Brain microvascular endothelial cell (primary cell): ENCODE measurements around the gene EIF4ENIF1.

Source experiments
- DNase-seq: peaks from one replicate; pipeline ENCODE4 v3.0.0-alpha.2; 2020
- H3K27ac ChIP-seq: fragments of 250-450 bp; sonication (Bioruptor Pico); 2 replicates; pipeline ENCODE4 v1.5.1; 2020; ENCODE audit warnings: mild to moderate bottlenecking, moderate library complexity
- H3K27me3 ChIP-seq: fragments of 250-450 bp; sonication (Bioruptor Pico); replicated peaks from 2 replicates; pipeline ENCODE4 v1.5.1; 2020; ENCODE audit warnings: mild to moderate bottlenecking
- H3K36me3 ChIP-seq: fragments of 250-450 bp; sonication (Bioruptor Pico); replicated peaks from 2 replicates; pipeline ENCODE4 v1.5.1; 2020; ENCODE audit warnings: mild to moderate bottlenecking
- H3K4me3 ChIP-seq: 2 replicates; pipeline ENCODE4 v1.5.1; 2011; ENCODE audit warnings: low read depth, mild to moderate bottlenecking, control low read depth, low read length, moderate library complexity
- in situ Hi-C: cut with HindIII; loops from 2 replicates; pipeline ENCODE4 v1.10.0; 2017; ENCODE audit warnings: low sequenced_read_pairs, low pct_ligation_motif_present
- TF ChIP-seq, protein P1 (sequence below): IDR thresholded peaks from 2 replicates; pipeline ENCODE4 v1.5.1; 2011; ENCODE audit warnings: low read depth, mild to moderate bottlenecking, moderate library complexity, low read length, control low read depth, inconsistent platforms; ENCODE audit errors: missing control alignments

Gene EIF4ENIF1

DNA sequence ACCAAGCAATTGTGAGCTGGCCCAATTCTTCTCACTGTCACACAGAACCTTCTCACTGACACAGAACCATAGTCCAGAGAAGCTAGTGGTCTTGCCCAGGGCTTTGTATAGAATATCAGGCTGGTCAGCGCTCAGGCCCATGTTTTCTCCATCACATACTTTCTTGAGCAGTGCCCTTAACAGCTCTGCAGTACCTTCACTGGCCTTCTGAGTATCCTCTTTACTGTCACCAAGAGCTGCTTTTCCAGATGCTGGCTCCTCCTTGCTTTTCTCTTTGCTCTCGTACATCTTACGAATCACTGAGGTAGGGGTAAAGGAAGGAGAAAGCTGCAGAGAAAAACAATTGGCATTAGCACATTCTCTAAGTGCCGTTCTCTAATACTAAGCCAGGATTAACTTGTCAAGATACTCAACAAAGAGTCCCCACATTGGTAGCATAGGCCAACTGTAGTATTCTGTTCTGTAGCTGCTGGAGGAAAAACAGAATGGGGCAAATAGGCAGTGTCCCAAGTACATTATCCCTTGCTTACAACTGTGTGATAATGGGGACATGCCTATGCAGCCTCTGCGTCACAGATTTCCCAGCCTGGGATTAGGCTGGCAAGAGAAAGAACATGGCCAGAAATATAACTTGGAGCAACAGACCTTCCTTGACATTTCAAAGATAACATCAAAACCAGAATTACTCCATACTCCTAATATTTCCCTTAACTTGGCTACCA is 46.7 kb downstream of the EIF4ENIF1 start:
- DNase-seq: no peak
- in situ Hi-C loops: no loop called here
- Histone ChIP-seq H3K36me3 (peaks cover 73% of the 10 kb centered on the region), H3K27me3 (no peaks in the 10 kb centered on the region), H3K4me3 (no peak overlapping the region), H3K27ac (no peak overlapping the region)
- TF ChIP-seq, protein P1, sequence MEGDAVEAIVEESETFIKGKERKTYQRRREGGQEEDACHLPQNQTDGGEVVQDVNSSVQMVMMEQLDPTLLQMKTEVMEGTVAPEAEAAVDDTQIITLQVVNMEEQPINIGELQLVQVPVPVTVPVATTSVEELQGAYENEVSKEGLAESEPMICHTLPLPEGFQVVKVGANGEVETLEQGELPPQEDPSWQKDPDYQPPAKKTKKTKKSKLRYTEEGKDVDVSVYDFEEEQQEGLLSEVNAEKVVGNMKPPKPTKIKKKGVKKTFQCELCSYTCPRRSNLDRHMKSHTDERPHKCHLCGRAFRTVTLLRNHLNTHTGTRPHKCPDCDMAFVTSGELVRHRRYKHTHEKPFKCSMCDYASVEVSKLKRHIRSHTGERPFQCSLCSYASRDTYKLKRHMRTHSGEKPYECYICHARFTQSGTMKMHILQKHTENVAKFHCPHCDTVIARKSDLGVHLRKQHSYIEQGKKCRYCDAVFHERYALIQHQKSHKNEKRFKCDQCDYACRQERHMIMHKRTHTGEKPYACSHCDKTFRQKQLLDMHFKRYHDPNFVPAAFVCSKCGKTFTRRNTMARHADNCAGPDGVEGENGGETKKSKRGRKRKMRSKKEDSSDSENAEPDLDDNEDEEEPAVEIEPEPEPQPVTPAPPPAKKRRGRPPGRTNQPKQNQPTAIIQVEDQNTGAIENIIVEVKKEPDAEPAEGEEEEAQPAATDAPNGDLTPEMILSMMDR: no peak

DNA sequence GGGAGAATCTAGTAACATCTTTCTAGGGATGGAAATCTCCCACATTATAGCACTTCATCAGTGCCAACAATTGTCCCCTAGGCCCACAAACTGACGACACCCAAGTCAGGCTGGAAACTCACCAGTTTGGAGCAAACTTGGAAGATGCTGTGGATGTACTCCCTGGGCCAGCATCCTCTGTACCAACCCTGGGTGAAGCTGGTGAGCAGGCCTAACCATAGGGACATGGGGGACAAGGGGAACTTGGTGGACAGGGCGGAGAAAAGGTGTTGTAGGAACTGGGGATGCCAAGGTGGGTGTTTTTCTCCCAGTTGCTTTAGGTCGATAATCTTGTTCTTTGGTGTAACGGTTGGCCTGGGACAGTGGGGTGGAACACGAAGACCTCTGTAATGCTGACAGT is 48.0 kb downstream of the EIF4ENIF1 start:
- Histone ChIP-seq H3K4me3 (no peak overlapping the region), H3K27me3 (no peaks in the 10 kb centered on the region), H3K27ac (no peak overlapping the region), H3K36me3 (peaks cover 72% of the 10 kb centered on the region)
- no peak for DNase-seq
- TF ChIP-seq, protein P1: no peak
- in situ Hi-C loops: no loop called here

DNA sequence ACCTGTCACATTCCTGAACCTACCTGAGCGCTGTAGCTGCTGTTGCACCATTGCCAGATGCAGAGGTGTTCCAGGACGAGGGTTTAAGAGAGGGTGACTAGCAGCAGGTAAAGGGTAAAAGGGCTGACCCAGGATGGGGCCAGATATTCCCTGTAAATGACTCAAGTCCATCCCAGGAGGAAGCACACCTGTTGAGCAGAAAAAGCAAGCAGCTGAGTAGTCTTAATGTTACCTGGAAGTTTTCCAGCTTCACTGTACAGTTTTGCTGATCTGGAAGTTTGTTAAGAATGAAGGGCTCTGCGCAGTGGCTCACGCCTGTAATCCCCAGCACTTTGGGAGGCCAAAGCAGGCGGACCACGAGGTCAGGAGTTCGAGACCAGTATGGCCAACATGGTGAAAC is 49.0 kb downstream of the EIF4ENIF1 start:
- in situ Hi-C loops: no loop called here
- TF ChIP-seq, protein P1: no peak
- Histone ChIP-seq H3K36me3 (peaks cover 81% of the 10 kb centered on the region), H3K27me3 (no peaks in the 10 kb centered on the region), H3K4me3 (no peak overlapping the region), H3K27ac (no peak overlapping the region)
- no peak for DNase-seq

DNA sequence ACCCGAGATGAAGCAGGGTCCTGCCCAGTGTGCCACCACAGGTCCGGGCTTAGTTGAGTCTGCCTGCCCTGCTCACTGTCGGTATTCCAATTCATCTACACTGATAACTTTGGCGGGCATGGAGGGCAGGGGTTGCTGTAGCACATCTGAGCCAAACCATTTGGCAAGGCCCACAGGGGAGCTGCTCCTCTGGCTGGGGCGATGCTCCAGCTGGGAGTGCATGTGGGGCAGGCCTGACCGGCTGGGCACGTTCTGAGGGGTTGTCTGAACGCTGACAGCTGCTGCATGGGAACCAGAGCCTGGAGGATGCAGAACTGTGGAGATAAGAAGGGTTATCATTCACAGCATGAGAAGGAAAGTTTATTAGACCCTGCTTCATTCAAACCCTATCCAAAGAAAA is 49.8 kb downstream of the EIF4ENIF1 start:
- Histone ChIP-seq H3K4me3 (no peak overlapping the region), H3K36me3 (peaks cover 81% of the 10 kb centered on the region), H3K27ac (no peak overlapping the region), H3K27me3 (no peaks in the 10 kb centered on the region)
- DNase-seq: no peak
- in situ Hi-C loops: no loop called here
- TF ChIP-seq, protein P1: no peak

DNA sequence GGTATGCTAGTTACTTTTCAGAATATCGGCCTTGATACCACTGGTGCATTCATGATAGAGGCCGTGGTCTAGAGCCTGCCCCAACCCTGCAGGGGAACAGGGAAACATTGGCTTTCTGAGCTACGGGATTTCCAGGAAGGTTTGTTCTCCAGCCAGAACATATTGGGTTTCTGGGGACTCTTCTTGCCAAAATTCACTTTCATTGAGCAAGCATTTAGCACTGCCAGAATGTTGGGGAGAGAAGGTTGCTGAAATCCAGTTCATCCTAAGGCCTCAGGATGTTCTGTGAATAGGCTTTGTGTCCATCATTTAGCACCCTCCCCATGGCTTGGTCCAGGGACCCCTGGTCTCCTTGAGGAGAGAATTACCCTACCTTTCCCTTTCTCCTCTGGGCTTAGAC is 53.5 kb downstream of the EIF4ENIF1 start:
- no peak for DNase-seq
- TF ChIP-seq, protein P1: no peak
- H3K36me3 ChIP-seq: peaks cover 78% of the 10 kb centered on the region
- H3K27ac ChIP-seq: no peak overlapping the region
- H3K27me3 ChIP-seq: no peaks in the 10 kb centered on the region
- in situ Hi-C loops: no loop called here
- no peak overlapping the region for H3K4me3 ChIP-seq

DNA sequence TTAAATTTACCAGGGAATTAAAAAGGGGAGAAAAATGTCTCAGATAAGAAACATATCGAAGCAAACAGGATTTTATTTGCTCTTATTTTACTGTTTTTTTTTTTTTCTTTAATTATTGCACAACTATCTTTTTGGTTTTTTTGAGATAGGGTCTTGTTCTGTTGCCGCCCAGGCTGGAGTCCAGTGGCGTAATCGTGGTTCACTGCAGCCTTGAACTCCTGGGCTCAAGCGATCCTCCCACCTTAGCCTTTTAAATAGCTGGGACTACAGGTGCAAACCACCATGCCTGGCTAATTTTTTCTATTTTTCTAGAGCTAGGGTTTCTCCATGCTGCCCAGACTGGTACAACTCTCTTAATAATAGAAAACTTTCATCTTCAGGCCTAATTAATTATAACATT is 57.7 kb downstream of the EIF4ENIF1 start:
- no peak overlapping the region for H3K27ac ChIP-seq
- no peak overlapping the region for H3K4me3 ChIP-seq
- peaks cover 75% of the 10 kb centered on the region for H3K36me3 ChIP-seq
- DNase-seq: no peak
- no peaks in the 10 kb centered on the region for H3K27me3 ChIP-seq
- in situ Hi-C loops: no loop called here
- TF ChIP-seq, protein P1: no peak
